GM12878 (cell line): ENCODE data around the gene ZNF283.

Experiments used
- BHLHE40 ChIP-seq, 2 experiments: fragments of 450-650 bp in 1 of 2; IDR thresholded peaks; 2 replicates each; pipeline ENCODE4 v1.6.1; 2011 to 2017; ENCODE audit warnings: low read depth in 2 of 2, borderline replicate concordance in 1 of 2, improper control_type of control experiment in 1 of 2, low read length in 1 of 2, mild to moderate bottlenecking in 1 of 2
- EP300 ChIP-seq, 2 experiments: fragments of 150-350 bp in 1 of 2; IDR thresholded peaks; 2 replicates each; pipeline ENCODE4 v1.6.1; 2011 to 2012; ENCODE audit warnings: low read depth in 2 of 2, low read length in 2 of 2, borderline replicate concordance in 1 of 2, improper control_type of control experiment in 1 of 2, inconsistent platforms in 1 of 2; ENCODE audit not compliant: control insufficient read depth in 1 of 2
- SUZ12 ChIP-seq: fragments of 200-600 bp; sonication (generic); IDR thresholded peaks from one replicate; pipeline ENCODE4 v1.6.1; 2018; ENCODE audit warnings: antibody characterized with exemption, mild to moderate bottlenecking; ENCODE audit not compliant: unreplicated experiment
- TF ChIP-seq, protein P1 (sequence below): IDR thresholded peaks from 2 replicates; pipeline ENCODE4 v1.6.1; 2012; ENCODE audit warnings: low read length, inconsistent platforms

DNA sequence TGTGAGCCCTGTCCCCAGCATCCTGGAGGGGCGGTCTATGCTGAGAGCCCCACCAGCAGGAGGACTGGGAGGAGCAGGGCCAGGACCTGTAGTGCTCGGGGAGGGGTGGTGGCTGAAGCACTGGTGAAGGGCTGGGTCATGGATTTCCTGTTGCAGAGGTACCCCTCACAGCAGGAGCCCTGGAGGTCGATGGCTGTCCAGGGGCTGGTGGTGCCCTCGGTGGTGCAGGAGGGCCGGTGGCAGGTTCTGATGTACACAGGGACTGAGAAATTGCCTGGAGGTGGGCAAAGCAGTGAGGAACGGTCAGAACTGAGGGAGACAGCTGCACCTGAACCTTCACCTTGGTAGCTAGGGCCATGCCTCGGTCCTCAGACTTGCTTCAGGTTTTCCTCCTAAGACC, 29.6 kb upstream of the ZNF283 start:
- TF ChIP-seq EP300 (IDR thresholded peaks at IDR 0.05; ENCODE audit: borderline replicate concordance in 1 of 2, control insufficient read depth in 1 of 2, low read depth in 2 of 2, low read length in 2 of 2) (no peak), BHLHE40 (IDR thresholded peaks at IDR 0.05; ENCODE audit: borderline replicate concordance in 1 of 2, low read depth in 2 of 2, low read length in 1 of 2) (no peak), SUZ12 (no peak)
- TF ChIP-seq, protein P1, sequence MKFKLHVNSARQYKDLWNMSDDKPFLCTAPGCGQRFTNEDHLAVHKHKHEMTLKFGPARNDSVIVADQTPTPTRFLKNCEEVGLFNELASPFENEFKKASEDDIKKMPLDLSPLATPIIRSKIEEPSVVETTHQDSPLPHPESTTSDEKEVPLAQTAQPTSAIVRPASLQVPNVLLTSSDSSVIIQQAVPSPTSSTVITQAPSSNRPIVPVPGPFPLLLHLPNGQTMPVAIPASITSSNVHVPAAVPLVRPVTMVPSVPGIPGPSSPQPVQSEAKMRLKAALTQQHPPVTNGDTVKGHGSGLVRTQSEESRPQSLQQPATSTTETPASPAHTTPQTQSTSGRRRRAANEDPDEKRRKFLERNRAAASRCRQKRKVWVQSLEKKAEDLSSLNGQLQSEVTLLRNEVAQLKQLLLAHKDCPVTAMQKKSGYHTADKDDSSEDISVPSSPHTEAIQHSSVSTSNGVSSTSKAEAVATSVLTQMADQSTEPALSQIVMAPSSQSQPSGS: no peak
